Amniotic epithelial cell (primary cell): ENCODE measurements around the gene SERPINB7.

Experiments used
- DNase-seq: peaks from one replicate; pipeline ENCODE4 v3.0.0-alpha.2; 2010; ENCODE audit warnings: low read depth

SERPINB7 gene

DNA sequence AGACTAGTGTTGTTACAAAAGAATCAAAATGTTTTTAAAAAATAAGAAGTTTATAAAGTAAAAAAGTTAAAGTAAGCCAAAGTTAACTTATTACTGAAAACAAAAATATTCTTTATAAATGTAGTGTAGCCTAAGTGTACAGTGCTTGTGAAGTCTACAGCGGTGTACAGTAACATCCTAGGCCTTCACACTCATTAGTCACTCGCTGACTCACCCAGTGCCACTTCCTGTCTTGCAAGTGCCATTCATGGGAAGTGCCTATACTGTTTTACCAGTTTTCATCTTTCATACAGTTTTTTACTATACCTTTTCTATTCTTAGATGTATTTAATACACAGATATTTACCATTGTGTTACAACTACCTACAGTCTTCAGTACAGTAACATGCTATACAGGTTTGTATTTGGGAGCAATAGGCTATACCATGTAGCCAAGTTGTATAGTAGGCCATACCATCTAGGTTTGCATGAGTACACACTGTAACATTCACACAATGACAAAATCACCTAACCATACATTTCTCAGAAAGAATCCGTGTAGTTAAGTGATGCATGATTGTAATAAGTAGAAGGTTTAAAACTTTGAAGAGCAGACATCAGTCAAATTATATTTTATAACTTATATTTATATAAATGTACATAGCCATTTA, 13.4 kb downstream of the SERPINB7 start:
- peak; percentile 78 for DNase-seq

DNA sequence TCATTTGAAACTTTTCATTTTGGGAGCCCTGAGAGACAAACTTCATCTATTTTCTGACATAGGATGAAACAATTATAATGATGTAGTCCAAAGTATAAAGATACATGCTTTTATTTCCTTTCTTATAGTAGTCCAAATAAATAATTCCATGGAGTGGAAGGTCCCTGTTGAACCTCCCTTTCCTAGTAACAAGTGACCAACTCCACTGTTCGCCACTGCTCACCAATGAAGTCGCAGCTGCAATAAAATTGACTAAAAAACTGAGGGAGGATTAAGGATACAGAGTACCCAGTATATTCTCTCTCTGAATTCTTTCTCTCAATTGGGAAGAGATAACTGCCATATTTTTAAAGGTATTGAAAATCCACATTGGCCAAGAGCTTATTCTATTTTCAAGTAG, 14.1 kb downstream of the SERPINB7 start:
- DNase-seq = no peak

DNA sequence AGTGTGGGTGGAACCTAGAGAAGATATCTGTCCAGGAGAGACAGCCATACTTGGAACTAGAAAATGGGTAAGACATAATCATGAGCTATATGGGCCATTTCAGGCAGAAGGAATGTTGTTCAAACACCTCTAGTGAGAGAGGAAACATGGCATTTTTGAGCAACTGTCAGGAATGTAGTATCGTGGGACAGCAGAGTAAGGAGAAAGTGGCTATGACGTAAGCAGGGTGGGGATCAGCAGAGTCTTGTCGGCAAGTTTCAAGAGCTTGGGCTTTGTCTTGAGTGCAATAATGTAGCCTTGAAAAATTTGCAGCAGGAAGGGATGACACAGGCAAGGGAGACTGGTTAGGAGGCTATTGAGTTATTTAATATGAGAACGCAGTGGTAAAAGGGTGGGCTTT, 20.4 kb downstream of the SERPINB7 start:
- no peak for DNase-seq

DNA sequence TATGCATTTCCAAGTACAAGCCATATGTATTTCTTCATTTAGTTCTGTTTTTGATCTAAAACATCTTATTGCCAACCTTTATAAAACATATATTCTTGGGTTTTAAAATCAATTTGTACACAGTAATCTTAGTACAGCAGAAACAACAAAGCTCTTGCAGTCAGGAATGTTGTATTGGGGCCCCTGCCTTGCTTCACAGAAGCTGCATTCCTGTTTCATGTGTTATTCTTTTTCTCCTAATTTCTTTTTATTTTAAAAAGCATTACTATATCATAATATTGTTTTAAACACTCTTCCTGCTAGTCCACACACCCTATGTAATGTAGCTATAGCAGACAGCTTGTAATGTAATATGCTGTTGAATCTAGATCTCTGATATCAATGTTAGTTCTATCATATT, 24.0 kb downstream of the SERPINB7 start:
- DNase-seq = no peak

DNA sequence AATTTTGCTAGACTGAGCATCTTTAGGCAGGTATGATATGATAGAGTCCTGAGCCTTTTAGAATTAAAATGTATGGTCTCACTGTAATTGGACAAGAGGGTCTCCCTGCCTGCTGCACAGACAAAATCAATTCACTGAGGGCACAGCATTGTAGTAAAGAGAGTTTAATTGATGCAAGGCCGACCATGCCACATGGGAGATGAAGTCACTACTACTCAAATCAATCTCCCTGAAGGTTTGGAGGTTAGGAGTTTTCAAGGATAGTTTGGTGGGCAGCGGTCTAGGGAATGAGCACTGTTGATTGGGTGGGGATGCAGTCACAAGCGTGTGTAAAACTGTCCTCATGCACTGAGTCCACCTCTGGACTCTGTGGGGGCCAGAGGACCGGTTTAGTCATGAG, 26.1 kb downstream of the SERPINB7 start:
- DNase-seq = no peak

DNA sequence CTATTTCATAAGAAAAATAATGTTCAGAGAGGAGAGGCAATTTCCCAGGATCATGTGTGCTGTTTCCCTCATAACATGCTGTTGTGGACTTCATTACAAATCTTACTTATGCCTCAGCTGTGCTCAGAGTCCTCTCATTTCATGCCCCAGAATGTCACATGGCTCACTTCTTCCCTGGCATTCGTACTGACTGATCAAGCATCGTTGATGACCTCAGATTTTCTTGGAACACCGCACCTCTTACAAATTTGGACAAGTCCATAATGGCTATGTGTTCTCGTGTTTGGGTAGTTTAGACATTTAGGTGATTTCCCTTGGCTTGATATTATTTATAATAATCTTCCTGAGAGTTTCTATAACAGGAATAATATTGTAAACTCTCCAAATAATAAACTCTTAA, 32.9 kb downstream of the SERPINB7 start:
- DNase-seq = no peak

DNA sequence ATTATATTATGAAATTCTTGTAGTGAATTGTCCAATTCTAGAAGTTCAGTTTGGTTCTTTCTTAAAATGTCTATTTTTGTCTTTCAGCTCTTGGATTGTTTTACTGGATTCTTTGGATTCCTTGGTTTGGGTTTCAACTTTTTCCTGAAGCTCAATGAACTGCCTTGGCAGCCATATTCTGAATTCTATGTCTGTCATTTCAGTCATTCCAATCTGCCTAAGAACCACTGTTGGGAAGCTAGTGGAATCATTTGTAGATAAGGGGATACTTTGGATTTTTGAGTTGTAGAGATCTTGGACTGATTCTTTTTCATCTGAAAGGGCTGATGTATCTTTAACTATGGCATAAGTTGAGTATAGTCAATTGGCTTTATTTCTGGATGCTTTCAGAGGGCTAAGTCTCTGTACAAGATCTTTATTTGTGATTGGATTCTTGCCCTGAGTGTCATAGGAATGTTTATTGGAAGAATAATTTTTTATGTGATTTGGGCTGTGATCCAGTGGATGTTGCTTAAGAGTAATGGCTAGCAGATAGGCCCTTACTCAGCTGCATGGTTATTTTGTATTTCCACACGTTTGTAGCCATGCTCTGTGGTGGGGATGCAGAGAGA, 42.3 kb downstream of the SERPINB7 start:
- DNase-seq = peak; percentile 81

DNA sequence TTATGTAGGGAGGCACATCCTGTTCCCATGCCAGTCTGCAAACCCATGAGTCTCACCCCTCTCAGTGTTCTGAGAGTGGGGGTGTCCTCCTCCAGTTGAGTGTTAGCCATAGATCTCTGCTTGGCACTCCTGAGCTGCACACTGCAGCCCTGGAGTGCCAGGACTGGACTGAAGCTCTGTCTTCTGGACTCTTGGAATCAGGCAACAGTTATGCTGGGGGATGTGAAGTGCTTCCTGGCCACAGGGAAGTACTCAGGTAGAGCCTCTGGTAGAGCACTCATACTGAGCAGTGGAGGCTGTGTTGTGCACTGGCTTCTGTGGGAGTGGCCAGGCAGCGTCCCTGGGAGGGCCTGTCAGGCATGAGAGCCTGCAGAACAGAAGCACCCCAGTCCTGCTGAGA, 43.0 kb downstream of the SERPINB7 start:
- no peak for DNase-seq

DNA sequence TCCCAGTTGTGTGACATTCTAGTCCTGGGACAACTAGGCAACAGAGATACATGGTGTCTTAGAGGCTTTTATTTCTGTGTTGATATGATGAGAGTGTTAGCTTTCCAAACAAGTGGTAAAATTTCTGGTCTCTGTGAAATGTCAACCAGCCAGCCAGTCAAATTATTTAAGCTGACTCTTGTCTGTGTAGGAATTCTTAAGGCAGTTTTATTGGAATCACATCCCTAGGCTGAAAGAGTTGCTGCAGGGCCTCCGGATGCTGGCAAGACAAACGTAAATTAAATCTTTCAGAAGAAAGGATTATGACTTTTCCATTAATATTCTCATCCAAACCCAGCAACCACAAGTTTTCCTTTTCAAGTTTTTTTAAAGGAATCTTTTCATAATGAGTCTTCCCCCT, 44.6 kb downstream of the SERPINB7 start:
- DNase-seq = no peak

DNA sequence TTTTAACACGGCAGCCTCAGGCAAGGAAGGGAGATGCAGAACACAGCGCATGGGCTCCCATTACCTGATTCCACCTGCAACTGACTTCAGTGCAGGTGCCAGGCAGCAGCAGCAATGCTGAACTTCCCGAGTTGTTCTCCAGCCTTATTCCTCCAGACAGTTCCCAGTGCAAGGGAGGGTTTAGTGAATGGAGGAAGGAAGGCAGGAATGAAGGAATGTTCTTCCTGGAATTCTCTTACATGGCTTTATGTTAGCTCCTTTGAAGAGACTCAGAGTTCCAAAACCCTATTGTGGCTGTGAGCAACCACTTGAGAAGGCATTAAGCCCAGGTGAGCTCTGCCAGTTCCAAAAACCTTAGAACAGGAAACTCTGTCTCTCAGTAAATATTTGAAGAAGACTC, 45.5 kb downstream of the SERPINB7 start:
- no peak for DNase-seq

DNA sequence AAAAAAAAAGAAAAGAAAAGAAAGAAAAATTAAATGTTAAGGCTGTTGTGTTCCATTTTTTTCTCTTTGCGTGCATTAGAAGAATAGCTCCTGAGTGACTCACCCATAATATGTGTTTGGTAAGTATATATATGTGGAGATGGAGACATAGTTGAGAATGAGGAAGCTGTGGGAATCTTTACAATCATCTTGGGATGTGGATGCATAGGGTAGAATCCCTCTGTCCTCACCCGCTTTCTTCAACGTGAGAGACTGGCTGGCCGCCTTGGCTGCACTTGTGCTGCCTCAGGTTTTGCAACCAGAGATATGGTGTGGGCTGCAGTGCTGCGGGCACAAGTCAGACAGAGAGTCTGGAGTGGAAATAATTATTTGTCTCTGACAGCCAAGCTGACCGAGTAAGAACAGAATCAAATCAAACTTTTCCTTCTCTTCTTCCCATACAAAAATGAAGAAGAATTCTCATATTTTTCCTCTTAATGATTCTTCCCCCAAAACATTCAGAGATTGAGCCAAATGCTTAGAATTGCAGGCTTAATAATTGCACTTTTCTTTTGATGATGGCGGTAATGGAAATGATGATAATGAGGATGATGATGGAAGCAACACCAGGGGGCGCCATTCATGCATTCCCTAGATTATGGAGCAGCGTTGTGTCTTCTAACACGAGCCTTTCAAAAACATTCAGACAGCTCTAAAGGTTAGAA, 48.5 kb downstream of the SERPINB7 start:
- DNase-seq = peak; percentile 57

DNA sequence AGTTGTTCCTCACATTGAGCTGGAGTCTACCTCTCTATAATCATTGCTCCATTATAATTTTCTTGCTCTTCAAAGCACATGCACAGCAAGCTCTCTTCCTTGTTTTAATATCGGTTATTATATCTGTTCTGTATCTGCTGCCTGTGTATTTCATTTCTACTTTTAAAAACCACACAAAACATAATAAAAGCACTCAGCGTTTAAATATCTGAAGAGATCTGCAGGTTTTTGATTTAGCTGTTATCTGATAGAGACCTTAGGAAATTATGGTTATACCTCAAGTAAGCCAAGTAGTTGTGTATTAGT, 49.0 kb downstream of the SERPINB7 start:
- no peak for DNase-seq

DNA sequence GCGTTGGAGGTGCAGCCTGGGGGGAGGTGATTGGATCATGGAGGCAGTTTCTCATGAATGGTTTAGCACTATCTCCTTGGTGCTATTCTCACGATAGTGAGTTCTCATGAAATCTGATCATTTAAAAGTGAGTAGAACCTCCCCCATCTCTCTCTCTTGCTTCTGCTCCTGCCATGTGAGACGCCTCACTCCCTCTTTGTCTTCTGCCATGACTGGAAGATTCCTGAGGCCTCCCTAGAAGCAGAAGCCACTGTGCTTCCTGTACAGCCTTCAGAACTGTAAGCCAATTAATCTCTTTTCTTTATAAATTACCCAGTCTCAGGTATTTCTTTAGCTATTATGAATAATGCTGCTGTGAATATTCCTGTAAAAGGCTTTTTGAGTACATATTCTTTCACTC, 52.9 kb downstream of the SERPINB7 start:
- DNase-seq = no peak

DNA sequence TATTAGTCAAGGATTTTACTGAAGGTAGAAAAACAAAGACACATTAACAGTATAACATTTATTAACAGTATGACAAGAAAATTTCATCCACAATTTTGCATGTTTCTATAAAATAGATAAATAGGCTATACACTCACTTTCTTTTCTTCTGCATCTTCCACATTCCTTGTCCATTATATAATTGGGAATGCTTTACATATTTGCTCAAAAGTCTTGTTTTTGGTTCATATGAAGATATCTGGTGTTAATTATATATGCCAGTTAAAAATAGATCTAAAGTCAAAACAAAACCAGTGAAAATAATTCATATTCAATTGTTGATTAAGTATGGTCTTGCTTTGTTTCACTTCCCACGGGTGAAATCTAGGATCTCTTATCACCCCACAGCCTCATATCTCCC, 53.4 kb downstream of the SERPINB7 start:
- no peak for DNase-seq

DNA sequence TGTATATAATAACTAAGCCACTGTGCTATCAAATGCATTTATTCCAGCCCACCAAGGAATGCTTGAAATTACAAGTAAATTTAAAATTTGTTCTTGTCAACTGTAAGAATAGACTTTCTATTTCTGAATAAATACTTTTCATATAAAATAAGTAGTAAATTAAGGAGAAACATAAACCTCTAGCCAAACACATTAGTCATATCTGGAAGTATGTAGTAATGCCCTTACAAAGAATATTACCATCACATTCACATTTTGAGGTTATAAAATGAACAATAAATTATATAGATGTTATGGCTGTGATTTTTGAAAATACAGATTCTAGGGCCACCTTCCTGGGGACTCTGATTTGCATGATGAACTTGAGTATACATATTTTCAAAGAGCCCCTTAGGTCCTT, 54.7 kb downstream of the SERPINB7 start:
- peak; percentile 6 for DNase-seq

DNA sequence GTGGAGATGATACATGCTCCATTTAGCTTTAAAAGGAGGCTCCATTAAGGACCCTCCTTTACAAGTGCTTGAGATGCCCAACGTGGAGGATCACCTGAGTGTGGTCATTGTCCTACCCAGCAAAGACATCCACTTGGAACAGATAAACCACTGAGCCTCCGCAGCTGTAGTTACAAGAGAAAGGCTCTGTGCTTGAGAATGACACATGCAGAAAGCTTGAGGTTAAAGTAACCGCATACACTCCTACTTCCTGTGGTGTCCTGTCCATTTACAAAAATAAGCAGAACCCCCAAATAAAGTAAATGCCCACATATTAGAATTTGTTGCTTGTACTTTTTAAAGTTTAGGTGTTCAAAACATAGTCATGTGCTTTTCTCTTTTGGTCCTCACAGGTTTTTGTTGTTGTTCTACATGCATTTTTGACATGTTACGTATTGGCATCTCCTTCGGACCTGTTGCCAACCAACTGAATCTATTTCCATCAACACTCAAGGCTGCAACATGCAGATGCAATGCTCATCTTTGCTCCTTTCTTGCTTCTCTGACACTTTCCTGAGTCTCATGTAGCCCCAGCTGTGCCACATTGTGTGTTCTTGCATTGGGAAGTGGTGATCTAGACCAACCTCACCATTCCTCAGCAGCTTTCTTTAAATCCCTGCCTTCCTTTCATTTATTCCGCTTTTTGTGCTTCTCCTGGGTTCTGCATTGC, 56.0 kb downstream of the SERPINB7 start:
- DNase-seq = peak; percentile 84

DNA sequence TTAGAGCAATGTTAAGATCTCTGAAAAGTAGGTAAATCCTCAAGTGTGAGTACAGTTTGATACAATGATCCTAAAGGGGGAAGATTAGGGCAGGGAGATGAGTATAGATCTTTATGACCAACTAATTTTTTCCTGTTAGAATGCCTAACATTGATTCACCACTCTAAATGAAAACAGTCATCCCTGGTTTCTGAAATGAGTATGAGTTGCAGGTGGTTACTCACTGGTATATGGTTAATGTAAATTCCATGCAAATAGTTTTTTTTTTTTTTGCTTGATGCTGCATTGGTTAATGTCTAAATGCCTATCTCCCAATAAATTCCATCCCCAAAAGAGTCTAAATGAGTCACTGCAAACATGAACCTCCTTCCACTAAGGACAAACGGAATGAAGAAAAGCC, 57.3 kb downstream of the SERPINB7 start:
- peak; percentile 40 for DNase-seq

DNA sequence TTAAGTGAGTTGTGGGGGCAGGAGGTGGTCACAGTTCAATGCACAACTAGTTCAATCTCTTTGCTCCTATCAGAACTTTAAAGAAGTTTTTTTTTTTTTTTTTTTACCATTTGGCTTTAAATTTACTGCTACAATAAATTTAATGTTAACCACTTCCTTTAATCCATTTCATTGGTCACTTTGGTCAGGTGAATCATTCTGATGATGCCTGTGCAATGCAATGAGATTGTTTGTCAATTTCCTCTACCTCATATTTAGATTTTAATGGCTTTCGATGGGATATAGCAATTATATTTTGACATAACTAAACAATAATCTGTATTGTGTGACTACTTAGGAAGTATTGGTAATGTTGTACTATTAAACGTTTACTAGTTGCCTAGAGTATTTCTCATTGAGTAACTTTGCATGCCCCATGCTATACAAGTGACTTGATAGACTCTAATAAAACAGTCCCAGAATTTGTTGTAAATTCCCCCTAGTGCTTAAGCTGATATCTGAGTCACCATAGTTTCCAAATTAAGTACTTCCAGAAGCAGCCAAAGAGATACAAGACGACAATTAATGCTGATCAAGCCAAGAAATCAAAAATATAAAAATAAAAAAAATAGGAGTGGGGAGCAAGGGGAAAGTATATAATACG, 59.4 kb downstream of the SERPINB7 start:
- DNase-seq = no peak

DNA sequence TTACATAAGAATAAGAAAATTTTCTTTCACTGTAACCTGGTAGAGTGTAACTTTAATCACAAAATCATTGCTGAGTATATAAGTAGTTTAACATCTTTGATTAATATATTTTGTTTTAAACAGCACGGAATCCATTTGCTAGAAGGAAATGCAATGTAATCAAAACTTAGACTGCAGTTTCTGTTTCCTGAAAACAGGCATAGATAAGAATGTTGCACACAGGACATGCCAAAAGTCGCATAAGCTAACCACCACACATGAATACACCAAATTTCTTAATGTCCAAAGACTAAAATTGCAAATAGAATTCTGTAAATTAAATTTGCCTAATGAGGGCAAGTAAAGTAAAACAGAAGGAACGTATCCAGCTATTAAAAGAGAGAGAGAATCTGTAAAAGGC, 61.2 kb downstream of the SERPINB7 start:
- DNase-seq = no peak

DNA sequence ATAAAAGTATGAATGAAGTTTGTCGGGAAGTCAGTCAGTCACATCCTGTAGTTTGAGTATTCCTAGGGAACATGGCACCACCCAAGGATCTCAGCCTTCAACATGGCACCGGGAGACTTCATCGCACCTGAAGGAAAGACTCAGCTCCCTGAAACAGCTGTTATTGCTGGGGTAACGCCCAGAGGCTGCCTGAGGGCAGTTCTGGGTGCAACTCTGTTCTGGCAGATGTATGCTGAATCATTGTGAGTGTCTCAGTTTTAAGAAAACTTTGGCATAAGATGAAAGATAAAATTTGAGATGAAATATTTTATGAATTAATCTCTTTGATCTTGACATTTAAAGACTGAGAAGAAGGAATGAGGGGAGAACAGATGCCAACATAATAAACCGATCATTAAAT, 62.4 kb downstream of the SERPINB7 start:
- no peak for DNase-seq

DNA sequence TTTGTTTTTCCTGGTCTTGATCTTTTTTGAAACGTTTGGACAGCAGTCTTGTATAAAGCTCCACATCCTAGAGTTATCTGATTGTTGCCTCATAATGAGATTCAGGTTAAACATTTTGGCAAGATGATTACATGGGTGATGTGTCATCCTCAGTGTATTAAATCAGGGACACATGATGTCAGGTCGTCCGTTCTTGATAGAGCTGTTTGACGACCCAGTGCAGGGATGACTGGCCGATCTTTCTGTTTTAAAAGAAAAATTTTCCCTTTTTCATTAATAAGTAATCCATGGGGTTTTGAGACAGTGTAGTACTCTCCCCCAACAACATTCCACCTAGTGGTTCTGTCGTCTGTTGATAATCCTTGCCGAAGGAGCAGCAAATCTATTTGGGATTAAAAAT, 67.8 kb downstream of the SERPINB7 start:
- DNase-seq = no peak

DNA sequence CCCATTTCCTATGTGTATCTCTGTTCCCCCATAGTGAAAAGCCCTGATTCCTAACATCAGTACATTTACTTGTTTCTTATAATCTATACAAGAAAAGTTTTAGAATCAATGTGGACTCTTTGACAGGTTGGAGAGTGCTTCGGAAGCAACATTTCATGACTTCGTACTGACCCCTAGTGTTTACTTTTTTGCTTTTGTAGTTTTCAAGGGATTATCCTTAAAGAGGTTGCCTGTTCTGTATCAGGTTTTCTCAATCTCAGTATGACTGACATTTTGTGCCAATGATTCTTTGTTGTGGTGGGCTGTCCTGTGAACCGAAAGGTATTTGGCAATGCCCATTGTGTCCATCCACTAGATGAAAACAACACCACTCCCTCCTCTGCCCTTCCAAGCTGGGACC, 69.0 kb downstream of the SERPINB7 start:
- DNase-seq = peak; percentile 51

DNA sequence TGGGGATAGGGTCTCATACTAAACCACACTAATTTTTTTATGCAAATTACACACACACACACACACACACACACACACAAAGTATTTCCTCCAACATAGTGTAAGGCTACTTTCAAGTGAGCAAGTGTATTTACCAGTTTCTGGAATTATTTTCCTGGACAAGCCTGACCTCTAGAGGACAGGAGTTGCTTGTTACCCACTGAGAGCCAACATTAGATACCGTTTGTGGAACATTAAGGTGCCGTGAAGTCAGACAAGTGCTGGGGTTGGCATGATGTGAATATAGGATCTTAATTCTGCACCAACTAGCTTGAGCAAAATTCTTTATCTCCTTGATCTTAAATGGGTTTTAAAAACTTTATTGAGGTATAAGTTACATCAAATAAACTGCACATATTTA, 72.9 kb downstream of the SERPINB7 start:
- DNase-seq = peak; percentile 65
